Suprapubic skin (tissue), 4 donors: ENCODE results near the gene SMARCE1. TPM values are rescaled to one million over a fixed set of nuclear protein-coding genes. Genes with fewer than 3 reads are reported as not detected.
A peak's percentile ranks its signal among the peaks of the same experiment; 100 is the strongest.

ENCODE experiments used
- DNase-seq, 2 donors: peaks; one replicate each; pipeline ENCODE4 v3.0.0-alpha.2; 2019; ENCODE audit warnings: low spot score in 2 of 2
- H3K27ac ChIP-seq: fragments of 200-600 bp; sonication (generic); one replicate; pipeline ENCODE4 v1.5.1; 2019
- H3K27me3 ChIP-seq: fragments of 200-600 bp; sonication (generic); one replicate; pipeline ENCODE4 v1.5.1; 2019
- H3K36me3 ChIP-seq: fragments of 200-600 bp; sonication (generic); one replicate; pipeline ENCODE4 v1.5.1; 2019
- H3K4me1 ChIP-seq: fragments of 200-600 bp; sonication (generic); one replicate; pipeline ENCODE4 v1.5.1; 2019
- H3K4me3 ChIP-seq: fragments of 200-600 bp; sonication (generic); one replicate; pipeline ENCODE4 v1.5.1; 2019; ENCODE audit warnings: mild to moderate bottlenecking
- H3K9me3 ChIP-seq: fragments of 200-600 bp; sonication (generic); one replicate; pipeline ENCODE4 v1.5.1; 2019
- CTCF ChIP-seq, 2 donors: fragments of 200-600 bp in 1 of 2; fragments of 450-650 bp in 1 of 2; sonication (generic) in 1 of 2; IDR thresholded peaks; one replicate each; pipeline ENCODE4 v1.5.1; 2016 to 2019; ENCODE audit warnings: antibody characterized with exemption in 2 of 2, mild to moderate bottlenecking in 1 of 2, moderate library complexity in 1 of 2
- EP300 ChIP-seq: sonication (generic); formaldehyde crosslinking; IDR thresholded peaks from one replicate; pipeline ENCODE4 v1.6.1; 2017; ENCODE audit warnings: antibody characterized with exemption
- POLR2A ChIP-seq, 2 donors: fragments of 450-650 bp; IDR thresholded peaks; one replicate each; pipeline ENCODE4 v1.6.1; 2017; ENCODE audit warnings: antibody characterized with exemption in 2 of 2, mild to moderate bottlenecking in 2 of 2, moderate library complexity in 2 of 2
- POLR2AphosphoS5 ChIP-seq, 3 donors: sonication (generic); formaldehyde crosslinking; IDR thresholded peaks; one replicate each; pipeline ENCODE4 v1.6.1; 2017; ENCODE audit warnings: antibody characterized with exemption in 3 of 3
- WGBS: methylation state at CpG from one replicate; pipeline ENCODE4 v1.1.5; 2018; 5-methylcytosine and 5-hydroxymethylcytosine counted together
- total RNA-seq, 4 donors: library from RNA; depleted of rRNA; stranded (reverse); fragments of >200 nt; gene quantifications; one replicate each; pipeline ENCODE4 v1.1.0, GENCODE V29; 2016

Gene SMARCE1
- 100 to 1,000 TPM in 1 of 4 donors, 10 to 100 TPM in 3; 65.5 to 104 (median 75.9) TPM for total RNA-seq

DNA sequence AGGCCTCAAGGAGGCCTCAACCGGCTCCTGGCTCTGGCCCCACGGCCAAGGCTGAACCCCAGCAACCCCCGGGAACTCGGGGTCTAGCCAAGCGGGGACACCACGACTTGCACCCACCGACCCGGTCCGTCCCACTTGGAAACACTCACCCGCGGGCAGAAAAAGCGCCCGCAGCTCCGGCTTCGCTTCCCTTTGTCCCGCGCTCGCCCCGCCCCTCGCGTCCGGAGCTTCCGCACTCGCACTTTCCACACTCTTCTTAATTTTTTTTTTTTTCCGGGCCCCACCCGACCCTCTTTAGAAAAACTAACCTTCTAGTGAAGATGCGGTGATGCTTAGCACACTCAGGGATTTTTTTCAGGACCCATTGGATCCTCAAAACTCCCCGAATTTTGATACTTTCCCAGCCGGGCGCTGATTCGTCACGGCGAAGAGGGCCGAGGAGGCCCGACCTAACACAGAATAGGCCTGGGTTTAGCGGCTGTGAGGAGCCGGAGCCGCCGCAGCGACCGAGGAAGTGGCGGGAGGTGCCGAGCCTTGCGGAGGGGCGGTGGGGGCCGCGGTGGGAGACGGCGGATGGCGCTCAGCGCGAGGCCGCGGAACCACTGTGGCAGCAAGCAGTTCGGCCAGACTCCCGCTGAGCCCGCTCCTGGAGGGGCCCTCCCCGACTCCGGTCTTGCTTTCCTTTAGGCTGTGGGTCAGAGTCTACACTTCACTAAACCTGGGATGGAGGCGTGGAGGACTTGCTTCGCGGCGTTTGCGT is at the start of gene SMARCE1:
Gene SMARCE1, minus strand, starts transcription at position 195 of the 760 bp plus-strand sequence. CDS start 2,016 bp downstream, outside the sequence.
- WGBS = under 1% methylated on average over 44 of the region's 64 CpGs
- no peaks in the 10 kb centered on the region for H3K9me3 ChIP-seq
- H3K27ac ChIP-seq = peak within 1 kb of the TSS; percentile 99
- H3K4me1 ChIP-seq = peaks cover 45% of the 10 kb centered on the region
- peaks cover 13% of the 10 kb centered on the region for H3K36me3 ChIP-seq
- peak; percentile 79 to 85 for DNase-seq
- H3K27me3 ChIP-seq = no peaks in the 10 kb centered on the region
- TF ChIP-seq CTCF (IDR thresholded peaks at IDR 0.05) (no peak), POLR2AphosphoS5 (IDR thresholded peaks at IDR 0.05) (peak in 2 of 3 donors; percentile 12 to 68)
- H3K4me3 ChIP-seq = peak within 1 kb of the TSS; percentile 67

GRCh38 chr17:40697297-40697696 is 49.7 kb upstream of the SMARCE1 start:
- Histone ChIP-seq H3K4me3 (no peak overlapping the region), H3K9me3 (no peaks in the 10 kb centered on the region), H3K27ac (no peak overlapping the region), H3K4me1 (peaks cover 9% of the 10 kb centered on the region), H3K27me3 (no peaks in the 10 kb centered on the region), H3K36me3 (no peaks in the 10 kb centered on the region)
- TF ChIP-seq CTCF (IDR thresholded peaks at IDR 0.05) (no peak), EP300 (no peak), POLR2AphosphoS5 (IDR thresholded peaks at IDR 0.05) (no peak), POLR2A (IDR thresholded peaks at IDR 0.05) (no peak)
- DNase-seq = no peak
- 45% methylated on average over 7 of the region's 7 CpGs for WGBS

- Histone ChIP-seq H3K4me1 (peaks cover 9% of the 10 kb centered on the region), H3K27me3 (no peaks in the 10 kb centered on the region), H3K36me3 (no peaks in the 10 kb centered on the region), H3K27ac (no peak overlapping the region), H3K9me3 (no peaks in the 10 kb centered on the region), H3K4me3 (no peak overlapping the region)
- DNase-seq = no peak
- WGBS = 47% methylated on average over 3 of the region's 3 CpGs
- TF ChIP-seq CTCF (IDR thresholded peaks at IDR 0.05) = no peak
- TF ChIP-seq EP300 = no peak
- TF ChIP-seq POLR2A (IDR thresholded peaks at IDR 0.05) = no peak
- no peak for TF ChIP-seq POLR2AphosphoS5 (IDR thresholded peaks at IDR 0.05)
These were observed 49.0 kb upstream of the SMARCE1 start for GRCh38 chr17:40696651-40697072.

DNA sequence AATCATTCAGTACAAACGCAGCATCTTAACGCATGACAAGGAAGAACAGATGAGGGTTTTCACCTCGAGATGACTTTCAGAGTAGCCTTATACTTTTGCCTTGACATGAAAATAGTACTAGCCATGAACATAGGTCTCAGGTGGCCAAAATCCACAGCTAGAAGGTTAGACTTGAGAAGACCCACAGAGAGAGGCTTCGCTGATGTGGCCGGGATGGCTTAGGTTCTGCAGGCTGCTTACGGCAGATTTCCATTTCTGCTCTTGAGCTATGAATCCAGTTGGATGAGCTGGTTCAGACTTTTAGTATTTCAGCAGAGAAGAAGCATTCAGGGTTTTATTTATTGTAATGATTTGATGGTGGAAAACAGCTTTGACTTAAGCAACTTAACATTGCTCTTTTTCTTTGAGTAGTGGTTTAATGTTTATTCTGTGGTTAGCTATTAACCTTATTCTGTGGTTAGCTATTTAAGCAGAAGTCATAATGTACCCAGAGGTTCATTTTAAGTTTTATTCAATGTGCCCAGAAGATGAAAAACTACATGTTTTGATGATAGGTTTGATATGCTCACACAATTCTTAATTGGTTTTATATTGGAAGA is 48.4 kb upstream of the SMARCE1 start:
- Histone ChIP-seq H3K9me3 (no peaks in the 10 kb centered on the region), H3K27me3 (no peaks in the 10 kb centered on the region), H3K4me3 (no peak overlapping the region), H3K27ac (no peak overlapping the region), H3K36me3 (no peaks in the 10 kb centered on the region), H3K4me1 (peaks cover 9% of the 10 kb centered on the region)
- 93% methylated on average over 6 of the region's 6 CpGs for WGBS
- TF ChIP-seq POLR2A (IDR thresholded peaks at IDR 0.05) = no peak
- no peak for TF ChIP-seq EP300
- TF ChIP-seq CTCF (IDR thresholded peaks at IDR 0.05) = no peak
- no peak for TF ChIP-seq POLR2AphosphoS5 (IDR thresholded peaks at IDR 0.05)
- DNase-seq = no peak

- H3K4me3 ChIP-seq = no peak overlapping the region
- H3K27ac ChIP-seq = no peak overlapping the region
- no peaks in the 10 kb centered on the region for H3K9me3 ChIP-seq
- no peaks in the 10 kb centered on the region for H3K27me3 ChIP-seq
- TF ChIP-seq POLR2A (IDR thresholded peaks at IDR 0.05) = no peak
- TF ChIP-seq CTCF (IDR thresholded peaks at IDR 0.05) = no peak
- TF ChIP-seq POLR2AphosphoS5 (IDR thresholded peaks at IDR 0.05) = no peak
- TF ChIP-seq EP300 = no peak
- whole genome bisulfite sequencing = 72% methylated on average over 9 of the region's 9 CpGs
- peaks cover 9% of the 10 kb centered on the region for H3K4me1 ChIP-seq
- DNase-seq = no peak
- H3K36me3 ChIP-seq = no peaks in the 10 kb centered on the region
These were observed 47.0 kb upstream of the SMARCE1 start for GRCh38 chr17:40694584-40694983.
